HK-2 (cell line): Measurements from ENCODE around the gene MED16.

ENCODE experiments used
- DNase-seq: peaks from one replicate; pipeline ENCODE4 v3.0.0-alpha.2; 2018; ENCODE audit not compliant: unreplicated experiment

The MED16 gene

GRCh38 chr19:892894-893689, at the start of gene MED16, which contains the start of gene RNU6-9:
Gene MED16, minus strand, starts transcription at chr19:893187. Its CDS starts 2,056 bp downstream, at chr19:891131.
Gene RNU6-9, plus strand, starts transcription at chr19:893484.
- DNase-seq, result peak; percentile 87

- DNase-seq, result no peak
Observed at GRCh38 chr19:942133-942645, 49.2 kb upstream of the MED16 start.

- DNase-seq, result no peak
Observed at GRCh38 chr19:941292-942132, 48.5 kb upstream of the MED16 start.

GRCh38 chr19:940591-941291, 47.8 kb upstream of the MED16 start:
- DNase-seq, result peak; percentile 77

- DNase-seq, result no peak
Observed at GRCh38 chr19:939922-940321, 46.9 kb upstream of the MED16 start.

GRCh38 chr19:939439-939838, 46.5 kb upstream of the MED16 start:
- no peak for DNase-seq

GRCh38 chr19:938233-938923, 45.4 kb upstream of the MED16 start:
- no peak for DNase-seq

- no peak for DNase-seq
Observed at GRCh38 chr19:937259-937694, 44.3 kb upstream of the MED16 start.

- DNase-seq, result no peak
Observed at GRCh38 chr19:936175-936546, 43.2 kb upstream of the MED16 start.

GRCh38 chr19:934865-935479, 42.0 kb upstream of the MED16 start:
- no peak for DNase-seq

- DNase-seq, result no peak
Observed at GRCh38 chr19:934197-934840, 41.3 kb upstream of the MED16 start.

GRCh38 chr19:933553-933882, 40.5 kb upstream of the MED16 start:
- DNase-seq, result no peak

GRCh38 chr19:932648-933552, 39.9 kb upstream of the MED16 start:
- DNase-seq, result no peak

- no peak for DNase-seq
Observed at GRCh38 chr19:931860-932647, 39.1 kb upstream of the MED16 start.

- DNase-seq, result no peak
Observed at GRCh38 chr19:929891-930258, 36.9 kb upstream of the MED16 start.

GRCh38 chr19:929203-929890, 36.4 kb upstream of the MED16 start:
- no peak for DNase-seq

- no peak for DNase-seq
Observed at GRCh38 chr19:928471-929202, 35.6 kb upstream of the MED16 start.
